ENCODE results near the gene MACROD1.
"Not testable (repeated sequence)": the region's sequence is repeated elsewhere in the genome, so short reads cannot be mapped to it uniquely, and the experiment has no call there.

The MACROD1 gene

GRCh38 chr11:63986156-63986931 is 179.6 kb downstream of the MACROD1 start, which contains the start of gene OTUB1:
OTUB1 (plus strand) TSS chr11:63986438; CDS start chr11:63986457, 19 bp downstream.
- peak; percentile 85 for DNase-seq

DNA sequence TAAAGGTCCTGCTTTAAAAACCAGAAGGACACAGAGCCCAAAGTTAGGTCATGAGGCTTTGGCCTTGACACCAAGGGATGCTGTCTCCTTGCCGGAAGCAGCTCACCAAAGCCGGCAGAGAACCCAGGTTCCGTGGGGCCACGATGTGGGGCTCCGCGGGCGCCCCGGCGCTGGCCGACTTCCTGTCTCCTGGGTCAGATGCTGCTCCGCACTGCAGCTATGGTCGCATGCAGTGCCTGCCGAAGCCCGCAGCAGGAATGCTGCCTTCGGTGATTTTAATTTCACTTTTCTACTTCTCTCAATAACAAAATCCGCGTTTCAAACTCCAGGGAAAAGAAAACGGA is 180.1 kb downstream of the MACROD1 start:
- no peak for DNase-seq

- no peak for DNase-seq
Observed at GRCh38 chr11:63979426-63979825, 186.5 kb downstream of the MACROD1 start.

DNA sequence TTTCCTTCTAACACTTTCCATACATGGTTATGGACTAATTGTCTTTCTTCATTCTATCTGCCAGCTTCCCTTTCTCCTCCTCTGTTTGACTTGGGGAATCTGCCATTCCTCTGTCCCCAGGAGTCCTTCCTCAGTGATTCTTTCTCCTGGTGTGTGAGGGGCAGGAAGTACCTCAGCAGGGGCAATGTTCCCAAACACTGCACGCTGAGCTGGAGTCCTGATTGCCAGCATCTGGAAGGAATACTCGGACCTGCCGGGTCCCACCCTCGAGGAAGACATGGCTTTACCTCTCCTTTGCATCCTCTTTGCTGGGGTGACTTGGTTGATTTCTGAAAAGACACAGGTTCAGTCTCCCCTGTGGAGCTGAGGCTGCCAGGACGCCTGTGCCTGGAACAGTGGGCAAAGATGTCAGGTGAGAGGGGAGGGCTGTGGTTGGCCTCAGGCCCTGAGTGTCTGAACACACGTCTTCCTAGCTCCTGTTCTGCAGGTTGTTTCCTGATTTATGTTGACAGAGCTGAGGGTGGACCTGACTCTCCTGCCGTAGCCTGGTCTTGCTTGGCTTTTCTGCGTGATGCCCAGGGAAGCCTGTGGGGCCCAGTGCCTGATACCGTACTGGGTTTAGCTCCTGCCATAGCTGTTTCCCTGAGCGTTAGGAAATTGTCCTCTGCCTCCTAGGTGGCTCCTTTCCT is 187.2 kb downstream of the MACROD1 start:
- DNase-seq, result no peak

- DNase-seq, result peak; percentile 97
Observed at GRCh38 chr11:63974259-63975143, 191.4 kb downstream of the MACROD1 start, which contains the start of gene COX8A. COX8A (plus strand) TSS chr11:63974620; CDS start chr11:63974681, 61 bp downstream.

- DNase-seq, result not testable (repeated sequence)
Observed at GRCh38 chr11:63973912-63974258, 192.0 kb downstream of the MACROD1 start.

DNA sequence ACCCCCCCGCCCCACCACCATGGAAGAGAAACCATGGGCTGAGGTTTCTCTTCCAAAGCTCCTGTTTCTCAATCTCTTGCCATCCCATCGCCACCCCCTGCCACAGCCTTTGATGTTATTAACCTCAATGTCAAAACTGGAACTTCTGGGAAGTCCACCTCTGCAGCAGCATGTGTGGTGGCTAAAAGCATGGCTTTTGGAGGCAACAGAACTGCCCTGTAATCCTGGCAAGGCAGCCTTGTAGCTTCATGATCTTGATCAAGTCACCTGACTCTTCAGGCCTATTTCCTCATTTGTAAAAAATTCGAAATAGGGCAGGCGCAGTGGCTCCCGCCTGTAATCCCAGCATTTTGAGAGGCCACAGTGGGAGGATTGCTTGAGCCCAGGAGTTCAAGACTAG is 195.0 kb downstream of the MACROD1 start:
- DNase-seq, result no peak

DNA sequence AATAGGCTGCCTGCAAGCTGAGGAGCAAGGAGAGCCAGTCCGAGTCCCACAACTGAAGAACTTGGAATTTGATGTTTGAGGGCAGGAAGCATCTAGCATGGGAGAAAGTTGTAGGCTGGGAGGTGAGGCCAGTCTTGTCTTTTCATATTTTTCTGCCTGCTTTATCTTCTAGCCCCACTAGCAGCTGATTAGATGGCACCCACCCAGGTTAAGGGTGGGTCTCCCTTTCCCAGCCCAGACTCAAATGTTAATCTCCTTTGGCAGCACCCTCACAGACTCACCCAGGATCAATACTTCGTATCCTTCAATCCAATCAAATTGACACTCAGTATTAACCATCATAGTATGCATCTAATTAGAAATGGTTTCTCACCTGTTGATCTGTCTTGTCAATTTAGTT is 196.5 kb downstream of the MACROD1 start:
- DNase-seq, result no peak

DNA sequence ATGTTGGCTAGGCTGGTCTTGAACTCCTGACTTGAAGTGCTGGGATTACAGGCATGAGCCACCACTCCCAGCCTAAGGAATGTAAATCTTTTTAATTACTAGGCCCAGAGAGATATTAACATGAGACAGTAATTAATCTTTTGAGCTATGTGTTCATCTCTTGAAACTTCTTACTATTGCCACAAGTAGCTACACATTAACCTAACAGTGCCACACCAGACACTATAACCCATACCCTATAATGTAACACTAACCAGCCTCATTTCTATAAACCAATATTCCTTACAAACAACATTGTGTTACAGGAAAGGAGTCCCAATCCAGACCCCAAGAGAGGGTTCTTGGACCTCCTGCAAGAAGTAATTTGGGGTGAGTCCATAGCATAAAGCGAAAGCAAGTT is 199.5 kb downstream of the MACROD1 start:
- DNase-seq, result no peak

- DNase-seq, result not testable (repeated sequence)
Observed at GRCh38 chr11:63963895-63964294, 202.0 kb downstream of the MACROD1 start.

DNA sequence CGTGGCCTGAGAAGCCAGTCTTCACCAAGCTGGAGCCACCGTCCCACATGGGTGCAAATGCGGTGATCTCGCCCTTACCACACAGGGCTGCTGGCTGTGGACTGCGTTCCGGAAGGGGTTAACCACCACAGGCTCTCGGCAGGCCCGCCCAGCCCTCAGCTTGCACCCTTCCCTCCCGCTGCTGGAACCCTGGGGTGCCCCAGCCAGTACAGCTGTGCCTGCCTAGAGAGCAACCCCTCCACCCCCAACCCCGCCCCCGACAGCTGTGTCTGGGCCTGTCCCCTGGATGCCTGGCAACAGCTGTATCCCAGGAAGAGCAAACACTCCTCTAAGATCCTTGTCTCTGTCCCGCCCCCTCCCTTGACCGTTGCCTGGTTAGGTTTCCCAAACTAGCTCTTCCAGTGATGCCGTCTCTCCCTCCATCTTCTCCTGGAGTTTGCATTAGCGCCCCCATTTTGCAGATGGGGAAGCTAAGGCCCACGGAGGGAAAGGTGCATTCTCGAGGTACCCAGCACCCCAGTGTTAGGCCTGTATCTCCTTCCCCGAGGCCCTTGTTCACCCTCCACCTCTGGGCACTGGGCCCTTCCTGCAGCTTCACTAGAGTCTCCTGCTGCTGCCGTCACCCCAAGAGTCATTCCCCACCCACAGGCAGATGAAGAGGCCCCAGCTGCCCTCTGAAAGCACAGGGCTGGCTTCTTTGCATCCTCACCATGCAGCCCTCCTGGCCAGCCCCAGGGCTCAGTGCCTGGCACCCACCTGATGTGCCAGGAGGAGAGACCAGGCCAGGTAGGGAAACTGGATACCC is 204.1 kb downstream of the MACROD1 start:
- no peak for DNase-seq

DNA sequence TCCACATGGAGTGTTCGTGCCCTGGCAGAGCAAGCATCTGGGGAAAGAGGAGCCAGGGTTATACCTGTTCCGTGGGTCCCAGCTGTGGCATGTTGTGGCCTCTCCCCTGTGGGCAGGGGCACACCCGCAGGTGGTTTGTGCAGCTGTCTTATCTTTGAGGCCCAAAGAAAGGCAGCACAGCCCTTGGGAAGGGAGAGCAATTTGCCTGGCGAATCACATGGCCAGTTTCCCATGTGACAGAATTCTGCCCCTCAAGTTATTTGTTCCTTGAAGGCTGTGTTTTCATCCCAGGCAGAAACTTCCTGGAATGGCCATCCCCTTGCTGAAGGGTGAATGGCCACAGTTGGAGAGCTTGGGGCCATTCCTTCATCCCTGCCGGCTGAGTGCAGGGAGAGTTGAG is 207.9 kb downstream of the MACROD1 start:
- no peak for DNase-seq

DNA sequence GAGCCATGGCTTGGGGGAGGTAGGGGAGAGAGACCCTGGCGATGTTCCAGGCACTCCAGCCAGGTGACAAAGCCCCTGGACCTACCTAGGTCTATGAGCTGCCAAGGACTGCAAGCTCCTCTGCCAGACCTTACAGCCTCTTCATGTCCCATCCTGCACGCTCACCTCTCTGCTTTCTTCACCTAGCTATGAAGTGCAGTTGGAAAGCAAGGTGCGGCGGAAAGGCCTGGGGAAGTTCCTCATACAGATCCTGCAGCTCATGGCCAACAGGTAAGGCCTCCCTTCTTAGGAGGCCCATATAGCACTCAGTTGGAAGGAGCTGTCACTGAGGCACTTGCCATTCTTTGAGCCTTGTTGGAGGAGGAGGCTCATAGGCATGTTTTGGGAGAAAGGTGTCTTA is 213.3 kb downstream of the MACROD1 start:
- DNase-seq, result no peak

- no peak for DNase-seq
Observed at GRCh38 chr11:63951779-63952536, 214.0 kb downstream of the MACROD1 start.
